SK-N-DZ (cell line): ENCODE results near the gene TOR1A.

Source experiments
- DNase-seq: peaks from one replicate; pipeline ENCODE4 v3.0.0-alpha.2; 2015; ENCODE audit warnings: low spot score

Gene TOR1A

GRCh38 chr9:129852579-129852978 is 28.6 kb upstream of the TOR1A start:
- DNase-seq = no peak

- DNase-seq = no peak
Measured at GRCh38 chr9:129851821-129852220, 27.9 kb upstream of the TOR1A start.

GRCh38 chr9:129850821-129851550 is 27.1 kb upstream of the TOR1A start:
- DNase-seq = no peak

GRCh38 chr9:129849901-129850300 is 26.0 kb upstream of the TOR1A start:
- DNase-seq = no peak

- no peak for DNase-seq
Measured at GRCh38 chr9:129848712-129849441, 24.9 kb upstream of the TOR1A start.

- no peak for DNase-seq
Measured at GRCh38 chr9:129845373-129845772, 21.4 kb upstream of the TOR1A start.

- peak; percentile 92 for DNase-seq
Measured at GRCh38 chr9:129841071-129841470, 17.1 kb upstream of the TOR1A start.

GRCh38 chr9:129840034-129840433 is 16.1 kb upstream of the TOR1A start:
- DNase-seq = no peak

- DNase-seq = no peak
Measured at GRCh38 chr9:129839324-129840023, 15.5 kb upstream of the TOR1A start.

GRCh38 chr9:129838707-129839259 is 14.8 kb upstream of the TOR1A start:
- DNase-seq = no peak

GRCh38 chr9:129836311-129837007 is 12.5 kb upstream of the TOR1A start:
- no peak for DNase-seq

- DNase-seq = no peak
Measured at GRCh38 chr9:129835860-129836223, 11.9 kb upstream of the TOR1A start.

GRCh38 chr9:129835128-129835859 is 11.4 kb upstream of the TOR1A start, which contains the start of the genes C9orf78 and USP20:
C9orf78 (minus strand) TSS chr9:129835275; CDS start chr9:129835221, 54 bp downstream.
USP20 (plus strand) TSS chr9:129835458; CDS start chr9:129852556, 17,098 bp downstream.
- DNase-seq = peak; percentile 93

GRCh38 chr9:129834489-129835127 is 10.7 kb upstream of the TOR1A start:
- DNase-seq = no peak

GRCh38 chr9:129832982-129833381 is 9.0 kb upstream of the TOR1A start:
- no peak for DNase-seq

- DNase-seq = no peak
Measured at GRCh38 chr9:129828969-129829368, 5.0 kb upstream of the TOR1A start.

- no peak for DNase-seq
Measured at GRCh38 chr9:129828051-129828450, 4.1 kb upstream of the TOR1A start.

GRCh38 chr9:129826759-129827158 is 2.8 kb upstream of the TOR1A start:
- DNase-seq = no peak

- DNase-seq = no peak
Measured at GRCh38 chr9:129826344-129826743, 2.4 kb upstream of the TOR1A start.

GRCh38 chr9:129823542-129823934 is 398 bp downstream of the TOR1A start:
- DNase-seq = no peak
